ENCODE data around the gene LMAN2. TPM values are rescaled to one million over a fixed set of nuclear protein-coding genes. Genes with fewer than 3 reads are reported as not detected.

LMAN2 gene
- total RNA-seq, 1 experiment from 2014 or later: 106 TPM

DNA sequence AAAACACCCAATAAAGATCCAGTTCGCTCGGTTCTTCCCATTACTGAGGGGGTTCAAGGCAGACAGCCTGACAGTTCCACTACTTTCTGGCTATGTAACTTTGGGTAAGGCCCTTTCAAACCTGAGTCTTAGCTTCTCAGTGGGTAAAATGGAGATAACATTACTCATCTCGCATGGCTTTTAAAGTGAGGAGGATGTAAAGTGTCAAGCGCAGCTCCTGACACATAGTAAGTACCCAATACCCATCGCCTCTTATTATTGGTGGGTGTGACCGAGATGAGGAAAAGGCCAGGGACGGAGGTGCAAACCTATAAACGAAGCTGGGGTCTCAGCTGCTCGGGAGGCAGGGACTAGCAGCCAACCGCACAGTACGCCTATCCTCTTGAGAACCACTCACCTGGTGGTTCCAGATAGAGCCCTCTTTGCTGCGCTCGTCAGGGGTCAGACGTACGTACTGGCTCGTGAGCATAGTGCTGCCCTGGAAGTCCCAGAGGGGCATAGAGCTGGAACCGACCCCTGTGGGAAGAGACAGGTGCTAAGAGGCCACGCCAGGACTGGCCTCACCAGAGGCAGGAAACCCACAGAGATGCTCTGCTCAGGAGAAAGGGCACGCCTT lies 584 bp downstream of the LMAN2 start:
- H3K9me3 Mint-ChIP-seq: peaks cover 3 to 4% of the 10 kb centered on the region in 2 experiments; a peak in 4 of 5 replicates
- Histone ChIP-seq H2AFZ (ENCODE audit: low read length) (no peak overlapping the region), H3K9ac (ENCODE audit: extremely low read depth, insufficient read length, low read length) (peak overlapping the region; percentile 97), H2BK12ac (ENCODE audit: insufficient read length, low read depth, low read length) (no peak overlapping the region), H4K5ac (ENCODE audit: insufficient read length, low read depth, low read length) (no peak overlapping the region), H3K23ac (ENCODE audit: insufficient read length, low read depth, low read length) (no peak overlapping the region), H4K8ac (replicated peaks; ENCODE audit: insufficient read length, low read depth, low read length) (peak overlapping the region; percentile 29), H3K56ac (ENCODE audit: insufficient read length, low read depth, low read length) (no peak overlapping the region), H3K27me3 (ENCODE audit: insufficient read depth, low read length) (no peaks in the 10 kb centered on the region), H2AK5ac (ENCODE audit: insufficient read length, low read length) (no peak overlapping the region), H2BK5ac (ENCODE audit: insufficient read length, low read length) (no peak overlapping the region), H3K18ac (ENCODE audit: insufficient read length, low read depth, low read length) (no peak overlapping the region), H3K23me2 (ENCODE audit: insufficient read length, low read depth, low read length, poor library complexity, severe bottlenecking) (peaks cover 7% of the 10 kb centered on the region), H2BK120ac (ENCODE audit: low read depth, low read length, poor library complexity, severe bottlenecking) (no peak overlapping the region), H3K79me1 (ENCODE audit: insufficient read depth, low read depth, low read length, poor library complexity, severe bottlenecking) (peaks cover 4% of the 10 kb centered on the region), H2BK15ac (ENCODE audit: low read depth, low read length) (no peak overlapping the region), H3K4me2 (ENCODE audit: insufficient read depth, insufficient read length, low read length) (peak overlapping the region; percentile 89), H3K14ac (ENCODE audit: insufficient read depth, low read length) (peak overlapping the region; percentile 10; the same call in 1 of the 2 replicates), H2BK20ac (ENCODE audit: low read depth, low read length, poor library complexity, severe bottlenecking) (no peak overlapping the region), H3K27ac (ENCODE audit: insufficient read length, low read depth, low read length) (no peak overlapping the region), H3K4me1 (ENCODE audit: insufficient read depth, low read length) (peaks cover 3% of the 10 kb centered on the region; the same call in 1 of the 2 replicates), H3T11ph (ENCODE audit: low read length) (no peak overlapping the region), H3K9me3 (ENCODE audit: control insufficient read depth, low read depth, low read length) (no peaks in the 10 kb centered on the region), H4K91ac (ENCODE audit: insufficient read length, low read depth, low read length) (no peak overlapping the region), H4K20me1 (ENCODE audit: control insufficient read depth, insufficient read depth, insufficient read length) (no peaks in the 10 kb centered on the region), H3K79me2 (ENCODE audit: insufficient read depth, low read length) (peaks cover 17% of the 10 kb centered on the region), H3K4ac (ENCODE audit: low read depth, low read length) (no peak overlapping the region)
- peak overlapping the region; percentile 98 to 99 for H3K4me3 Mint-ChIP-seq
- WGBS (ENCODE audit: extremely low coverage, insufficient read length, low lambda C conversion rate): no CpG with 5 or more reads among the region's 19 CpGs
- DNase-seq: no peak
- H3K27me3 Mint-ChIP-seq (ENCODE audit: low read depth): peaks cover 24% of the 10 kb centered on the region
- H3K27ac Mint-ChIP-seq: peak overlapping the region; percentile 100; a peak in 6 of 7 replicates
- peaks cover 20 to 25% of the 10 kb centered on the region in 2 experiments for H3K4me1 Mint-ChIP-seq
- TF ChIP-seq CTCF (conservative IDR thresholded peaks at IDR 0.05): no peak
- H3K36me3 Mint-ChIP-seq (ENCODE audit: insufficient read depth in 1 of 3, low read depth in 3 of 3): peaks cover 2 to 25% (median 22%) of the 10 kb centered on the region in 3 experiments; a peak in 6 of 7 replicates
